IPS-11a (cell line): ENCODE results near the gene AGPAT3.

Experiments used
- H3K4me3 ChIP-seq: one replicate; pipeline ENCODE4 v1.5.1; 2013; ENCODE audit warnings: low read depth, low read length, control low read depth

AGPAT3 gene

DNA sequence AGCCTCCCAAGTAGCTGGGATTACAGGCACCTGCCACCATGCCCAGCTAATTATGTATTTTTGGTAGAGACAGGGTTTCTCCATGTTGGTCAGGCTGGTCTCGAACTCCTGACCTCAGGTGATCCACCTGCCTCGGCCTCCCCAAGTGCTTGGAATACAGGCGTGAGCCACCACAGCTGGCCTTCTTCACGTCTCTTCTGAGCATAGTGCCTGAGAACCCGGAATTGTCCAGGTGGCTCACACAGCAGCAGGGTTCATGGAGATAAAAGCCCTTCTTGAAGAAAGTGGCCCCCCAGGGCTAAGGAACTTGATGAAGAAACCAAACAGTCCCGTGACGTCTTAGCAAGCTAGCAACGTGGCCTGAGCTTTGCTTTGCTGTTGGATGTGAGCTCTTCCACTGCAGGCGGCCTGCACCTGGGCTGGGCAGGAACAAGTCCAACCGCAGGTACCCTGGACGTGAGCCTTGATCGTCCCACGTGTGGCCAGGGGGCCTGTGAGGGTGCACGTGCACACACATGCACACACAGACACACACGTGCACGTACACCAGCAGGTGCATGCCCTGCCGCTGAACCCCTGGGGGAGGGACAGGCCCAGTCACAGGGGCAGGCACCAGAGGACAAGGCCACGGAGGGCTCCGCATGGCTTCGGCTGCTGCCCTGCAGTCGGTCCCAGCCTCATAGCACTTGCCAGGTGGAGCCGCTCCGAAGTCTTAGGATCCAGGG is 123.6 kb downstream of the AGPAT3 start:
- H3K4me3 ChIP-seq: no peak overlapping the region

DNA sequence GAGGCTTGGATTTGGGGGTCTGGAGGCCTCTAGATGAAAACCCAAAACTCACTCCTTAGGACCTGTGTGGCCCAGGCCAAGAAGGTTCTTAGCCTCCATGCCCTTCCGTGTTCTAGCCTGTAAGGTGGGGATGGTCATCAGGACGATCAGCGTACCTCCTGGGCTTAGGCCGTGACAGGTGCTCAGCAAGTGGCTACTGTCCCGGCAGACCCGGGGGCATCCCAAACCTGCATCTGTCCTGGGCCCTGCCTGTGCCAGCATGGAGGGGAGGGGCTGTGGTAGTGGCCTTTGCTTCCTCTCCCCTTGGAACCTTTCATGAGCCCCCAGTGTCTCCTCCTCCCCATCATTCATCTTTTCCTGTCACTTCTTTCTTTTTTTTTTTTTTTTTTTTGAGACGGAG is 124.4 kb downstream of the AGPAT3 start:
- no peak overlapping the region for H3K4me3 ChIP-seq

DNA sequence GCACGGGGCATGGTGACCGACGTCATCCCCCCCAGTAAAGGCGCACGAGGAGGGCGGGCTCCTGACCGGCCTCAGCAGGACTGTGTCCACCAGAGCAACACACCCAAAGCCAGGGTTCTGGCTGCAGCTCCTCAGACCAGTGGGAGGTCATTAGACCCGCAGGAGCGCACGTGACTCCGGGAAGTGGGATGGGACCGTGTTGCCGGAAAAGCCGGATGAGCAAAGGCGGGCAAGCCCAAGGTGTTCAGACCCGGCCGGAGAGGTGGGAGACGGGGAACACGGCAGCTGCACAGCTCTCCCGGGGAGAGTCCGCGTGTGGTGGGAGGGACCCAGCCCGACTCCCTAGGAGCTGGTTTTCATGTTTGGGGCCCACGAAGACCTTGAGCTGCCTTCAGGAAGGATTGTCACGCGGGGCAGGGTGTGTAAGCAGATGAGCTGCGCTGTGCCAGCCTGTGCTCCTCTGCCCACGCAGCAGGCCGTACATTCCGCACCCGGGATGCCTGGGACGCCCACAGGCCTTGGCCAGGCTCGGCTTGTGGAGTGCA is 126.5 kb downstream of the AGPAT3 start:
- no peak overlapping the region for H3K4me3 ChIP-seq

DNA sequence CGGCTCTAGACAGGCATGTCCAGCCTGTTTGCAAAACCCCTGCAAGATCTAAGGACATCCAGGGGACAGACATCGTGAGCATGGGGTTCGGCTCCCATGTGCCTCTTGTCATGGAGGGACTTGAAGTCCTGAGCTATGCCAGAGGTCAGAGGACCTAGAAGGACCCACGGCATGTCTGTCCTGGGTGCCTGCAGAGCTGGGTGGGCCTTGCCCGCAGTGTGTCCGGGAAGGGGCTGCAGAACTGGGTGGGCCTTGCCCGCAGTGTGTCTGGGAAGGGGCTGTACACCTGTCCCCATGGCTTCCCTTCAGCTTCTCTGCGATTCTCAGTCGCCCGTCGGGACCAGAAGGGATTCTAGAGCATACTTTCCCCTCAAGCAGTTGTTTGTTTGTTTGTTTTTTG is 127.1 kb downstream of the AGPAT3 start:
- H3K4me3 ChIP-seq: no peak overlapping the region

DNA sequence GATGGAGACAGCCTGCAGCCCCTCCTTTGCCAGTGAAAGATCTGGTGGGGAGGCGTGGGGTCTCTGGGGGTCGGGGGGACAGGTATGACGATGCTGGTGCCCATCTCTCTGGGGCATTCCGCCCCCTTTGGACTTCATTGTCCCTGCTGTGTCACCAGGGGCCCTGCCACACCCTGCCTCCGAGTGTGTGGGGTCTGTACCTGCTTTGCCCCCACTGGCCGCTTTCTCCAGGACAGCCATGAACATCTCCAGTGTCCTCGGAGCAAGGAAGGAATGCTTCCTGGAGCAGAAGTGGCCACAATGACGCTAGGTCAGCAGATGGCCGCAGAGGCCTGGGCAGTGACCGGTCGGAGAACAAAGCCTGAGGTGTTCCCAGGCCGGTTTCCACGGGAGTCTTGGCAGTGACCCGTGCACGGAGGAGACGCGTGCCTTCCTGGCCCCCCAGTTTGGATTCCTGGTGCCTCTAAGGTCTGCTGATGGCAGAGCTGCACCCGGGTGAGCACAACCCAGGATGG is 128.5 kb downstream of the AGPAT3 start:
- H3K4me3 ChIP-seq: no peak overlapping the region

DNA sequence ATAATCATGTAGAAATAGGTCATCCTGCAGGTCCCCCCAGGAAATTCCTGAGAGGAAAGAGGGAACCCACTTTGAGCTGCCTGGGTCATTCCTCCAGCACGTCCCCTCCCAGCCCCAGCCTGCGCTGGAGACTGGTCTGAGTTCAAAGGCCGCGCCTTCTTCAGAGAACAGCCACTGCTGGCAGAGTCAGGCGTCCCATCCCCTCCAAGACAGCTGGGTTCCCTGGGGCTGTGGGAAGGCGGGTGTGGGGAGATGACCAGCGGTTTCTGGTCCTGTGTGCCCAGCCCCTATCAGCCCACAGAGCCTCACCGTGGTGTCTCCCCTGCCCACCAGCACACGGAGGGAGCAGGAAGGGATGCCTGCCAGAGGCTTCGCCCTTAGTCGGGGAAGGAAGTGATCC is 129.1 kb downstream of the AGPAT3 start:
- no peak overlapping the region for H3K4me3 ChIP-seq

DNA sequence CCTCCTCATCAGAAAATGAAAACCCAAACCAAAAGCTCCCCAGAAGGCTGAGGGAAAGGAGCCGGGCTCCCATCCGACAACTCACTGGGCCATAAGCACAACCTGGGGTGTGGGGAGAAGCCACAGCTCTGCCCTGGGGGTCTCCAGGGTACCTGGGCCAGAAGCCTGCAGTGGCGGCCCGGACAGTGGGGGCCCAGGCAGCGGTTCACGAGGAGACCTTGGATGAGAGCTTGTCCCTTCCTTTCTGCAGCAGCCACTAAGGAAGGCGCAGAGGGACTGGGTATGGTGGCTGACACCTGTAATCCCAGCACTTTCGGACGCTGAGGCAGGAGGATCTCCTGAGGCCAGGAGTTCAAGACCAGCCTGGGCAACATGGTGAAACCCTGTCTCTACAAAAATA is 129.6 kb downstream of the AGPAT3 start:
- no peak overlapping the region for H3K4me3 ChIP-seq

DNA sequence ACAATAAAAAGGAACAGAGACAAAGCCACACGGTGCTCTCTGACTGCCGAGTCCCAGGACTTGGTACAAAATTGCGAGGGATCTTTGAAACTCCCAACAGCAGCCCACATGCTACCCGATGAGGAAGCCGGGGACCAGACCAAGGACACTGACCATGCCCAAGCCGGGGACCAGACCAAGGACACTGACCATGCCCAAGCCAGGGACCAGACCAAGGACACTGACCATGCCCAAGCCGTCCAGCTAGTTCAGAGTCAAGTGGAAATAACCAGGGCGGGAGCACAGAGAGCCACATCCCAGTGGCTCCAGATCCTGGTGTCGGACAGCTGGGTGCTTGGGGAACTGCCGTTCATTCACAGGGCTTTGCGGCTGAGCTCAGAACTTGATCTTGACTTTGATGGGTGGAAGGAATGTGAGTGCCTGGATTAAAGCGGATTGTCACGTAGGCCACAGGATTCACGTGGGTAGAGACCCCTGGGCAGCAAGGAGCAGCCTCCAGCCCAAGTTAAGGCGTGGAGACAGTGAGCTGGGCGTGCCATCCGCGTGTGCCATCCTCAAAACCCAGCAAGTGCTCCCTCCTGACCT is 130.6 kb downstream of the AGPAT3 start:
- H3K4me3 ChIP-seq: no peak overlapping the region

DNA sequence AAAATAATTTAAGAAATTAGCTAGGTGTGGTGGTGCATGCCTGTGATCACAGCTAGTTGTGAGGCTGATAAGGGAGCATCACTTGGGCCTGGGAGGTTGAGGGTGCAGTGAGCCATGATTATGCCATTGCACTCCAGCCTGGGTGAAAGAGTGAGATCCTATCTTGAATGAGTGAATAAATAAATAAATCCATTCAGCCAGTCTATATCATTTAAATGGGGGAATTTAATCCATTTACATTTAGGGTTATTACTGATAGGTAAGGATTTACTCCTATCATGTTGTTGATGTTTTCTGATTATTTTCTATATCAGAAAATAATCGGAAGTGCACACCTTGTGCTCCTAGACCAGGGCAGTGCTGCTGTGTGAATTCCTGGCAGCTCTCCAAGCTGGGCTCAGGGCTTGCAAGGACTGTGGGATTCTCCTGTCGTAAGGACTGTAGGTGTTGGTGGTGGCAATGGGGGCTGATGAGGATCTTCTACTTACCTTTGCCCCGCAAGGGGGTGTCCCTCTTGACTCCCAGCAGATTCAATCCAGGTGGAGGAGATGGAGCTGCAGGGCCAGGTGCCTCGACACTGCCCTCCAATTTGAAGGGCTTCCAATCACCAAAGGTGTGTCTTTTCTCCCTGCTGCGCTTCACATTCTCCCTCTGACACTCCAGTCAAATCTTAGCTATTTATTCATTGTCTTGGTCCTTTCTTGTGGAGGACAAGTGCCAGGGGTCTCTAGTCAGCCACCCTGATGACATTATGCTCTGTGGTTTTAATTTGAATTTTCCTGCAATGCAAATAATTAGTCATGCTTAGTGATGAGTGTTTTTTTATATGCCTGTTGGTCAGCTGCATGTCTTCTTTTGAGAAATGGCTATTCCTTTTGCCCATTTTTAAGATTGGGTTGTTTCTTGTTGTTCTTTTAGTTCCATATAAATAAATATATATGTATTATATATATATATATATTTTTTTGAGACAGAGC is 133.0 kb downstream of the AGPAT3 start:
- no peak overlapping the region for H3K4me3 ChIP-seq

DNA sequence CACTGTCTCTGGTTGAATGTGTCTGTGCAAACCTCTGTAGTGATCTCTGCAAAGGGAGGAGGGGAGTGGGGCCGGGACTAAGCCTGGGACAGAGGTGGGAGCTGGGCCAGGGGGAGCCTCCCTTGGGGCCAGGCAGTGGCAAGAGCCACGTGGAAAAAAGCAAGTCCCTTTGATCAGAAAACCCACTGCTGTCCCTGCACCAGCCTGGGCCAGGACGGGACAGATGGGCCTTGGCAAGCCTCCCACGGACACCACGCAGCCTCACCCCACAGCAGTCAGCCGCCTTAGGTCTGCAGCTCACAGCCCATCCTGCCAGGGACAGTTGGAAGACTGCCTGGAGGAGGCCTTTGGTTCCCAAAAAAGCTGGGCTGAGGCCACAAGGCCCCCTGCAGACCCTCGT is 135.3 kb downstream of the AGPAT3 start:
- H3K4me3 ChIP-seq: no peak overlapping the region

DNA sequence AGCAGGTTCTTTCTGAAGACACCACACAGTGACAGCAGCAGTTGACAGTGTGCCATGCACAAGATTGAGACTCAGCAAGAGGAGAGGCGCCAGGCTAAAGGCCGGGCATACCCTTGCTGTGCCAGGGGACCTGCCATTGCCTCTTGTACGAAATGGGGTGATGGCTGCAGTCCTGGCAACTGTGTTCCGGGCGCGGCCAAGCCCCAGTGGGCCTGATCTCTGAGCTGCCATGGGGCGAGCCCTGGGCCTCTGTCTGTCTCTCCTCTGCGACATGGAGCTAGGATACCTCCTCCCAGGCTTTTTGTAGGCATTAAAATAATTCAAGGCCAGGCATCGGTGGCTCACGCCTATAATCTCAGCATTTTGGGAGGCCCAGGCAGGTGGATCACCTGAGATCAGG is 137.5 kb downstream of the AGPAT3 start:
- H3K4me3 ChIP-seq: no peak overlapping the region

DNA sequence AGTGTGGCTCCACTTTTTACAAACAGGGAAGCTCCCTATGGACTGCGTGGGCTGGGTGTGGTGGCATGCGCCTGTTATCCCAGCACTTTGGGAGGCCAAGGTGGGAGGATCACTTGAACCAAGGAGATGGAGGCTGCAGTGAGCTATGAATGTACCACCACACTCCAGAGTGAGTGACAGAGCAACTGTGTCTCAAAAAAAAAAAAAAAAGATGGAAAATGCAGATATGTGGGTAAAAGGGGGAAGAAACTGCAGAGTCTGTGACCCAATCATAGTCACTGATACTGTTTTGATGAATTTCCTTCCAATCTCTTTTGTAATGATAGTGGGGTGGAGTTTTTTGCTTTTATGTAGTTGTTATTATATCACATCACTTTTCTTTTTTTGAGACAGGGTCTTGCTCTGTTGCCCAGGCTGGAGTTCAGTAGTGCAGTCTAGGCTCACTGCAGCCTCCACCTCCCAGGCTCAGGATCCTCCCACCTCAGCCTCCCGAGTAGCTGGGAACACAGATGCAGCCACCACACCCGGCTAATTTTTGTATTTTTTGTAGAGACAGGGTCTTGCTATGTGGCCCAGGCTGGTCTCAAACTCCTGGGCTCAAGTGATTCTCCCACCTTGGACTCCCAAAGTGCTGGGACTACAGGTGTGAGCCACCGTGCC is 138.4 kb downstream of the AGPAT3 start:
- H3K4me3 ChIP-seq: no peak overlapping the region

DNA sequence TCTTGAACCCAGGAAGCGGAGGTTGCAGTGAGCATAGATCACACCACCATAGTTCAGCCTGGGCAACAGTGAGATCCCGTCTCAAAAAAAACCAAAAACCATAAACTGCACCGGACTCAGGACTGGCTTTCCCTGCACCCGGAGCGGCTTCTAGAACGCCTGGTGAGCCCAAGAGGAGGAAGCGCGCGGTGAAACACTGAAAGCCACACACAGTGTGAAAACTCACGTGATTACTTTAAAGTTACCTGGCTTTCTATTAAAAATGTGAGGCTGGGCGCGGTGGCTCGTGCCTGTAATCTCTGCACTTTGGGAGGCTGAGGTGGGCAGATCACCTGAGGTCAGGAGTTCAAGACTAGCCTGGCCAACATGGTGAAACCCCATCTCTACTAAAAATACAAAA is 140.0 kb downstream of the AGPAT3 start:
- H3K4me3 ChIP-seq: no peak overlapping the region

DNA sequence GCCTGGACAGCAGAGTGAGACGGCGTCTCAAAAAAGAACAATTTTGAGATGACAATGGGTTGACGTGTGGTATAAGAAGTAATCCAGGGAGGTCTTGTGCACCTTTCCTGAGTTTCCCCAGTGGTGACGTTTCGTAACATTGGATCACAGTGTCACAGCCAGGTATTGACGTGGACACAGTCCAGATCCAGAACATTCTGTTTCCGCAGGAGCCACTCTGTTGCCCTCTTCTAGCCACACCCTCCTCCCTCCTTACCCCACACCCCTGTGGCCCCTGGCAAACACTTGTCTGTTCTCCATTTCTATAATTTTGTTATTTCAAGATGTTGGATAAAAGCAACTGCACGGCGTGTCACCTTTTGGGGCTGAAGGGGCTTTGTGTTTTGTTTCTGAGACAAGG is 140.6 kb downstream of the AGPAT3 start:
- no peak overlapping the region for H3K4me3 ChIP-seq

DNA sequence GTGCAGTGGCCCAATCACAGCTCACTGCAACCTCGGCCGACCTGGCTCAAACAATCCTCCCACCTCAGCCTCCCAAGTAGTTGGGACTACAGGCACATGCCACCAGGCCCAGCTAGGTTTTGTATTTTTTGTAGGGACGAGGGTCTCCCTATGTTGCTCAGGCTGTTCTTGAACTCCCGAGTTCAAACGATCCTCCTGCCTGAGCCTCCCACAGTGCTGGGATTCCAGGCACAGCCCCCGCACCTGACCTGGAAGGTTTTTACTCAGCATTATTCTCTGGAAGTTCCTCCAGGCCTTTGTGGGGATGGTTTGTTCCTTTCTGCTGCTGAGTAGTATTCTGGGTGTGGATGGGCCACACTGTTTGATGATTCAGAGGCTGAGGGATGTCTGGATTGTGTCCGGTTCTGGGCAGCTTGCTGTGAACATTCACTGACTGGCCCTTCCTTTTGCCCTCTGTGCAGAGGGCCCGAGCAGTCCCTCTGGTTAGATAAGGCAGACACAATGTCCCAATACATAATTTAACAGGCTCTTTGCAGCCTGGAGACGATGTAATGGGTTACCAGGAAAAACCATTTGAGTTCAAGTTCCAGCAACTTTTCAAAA is 141.1 kb downstream of the AGPAT3 start:
- no peak overlapping the region for H3K4me3 ChIP-seq

DNA sequence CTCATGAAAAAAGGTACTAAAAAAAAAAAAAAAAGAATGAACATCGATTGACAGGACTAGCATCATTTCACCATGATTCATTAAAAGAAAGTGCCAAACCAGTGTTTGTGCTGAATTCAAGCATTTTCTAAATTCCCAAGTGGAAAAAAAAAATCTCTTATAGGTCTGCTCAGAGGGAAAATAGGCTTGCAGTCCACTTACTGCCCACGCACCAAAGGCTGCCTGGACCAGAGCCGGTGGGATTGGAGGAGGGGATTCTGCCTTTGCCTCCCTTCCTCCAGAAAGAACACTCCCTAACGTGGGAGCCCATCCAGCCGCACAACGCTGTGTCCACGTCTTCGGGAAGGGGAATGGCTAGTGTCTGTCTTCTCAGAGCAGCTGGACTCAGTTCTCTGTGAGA is 141.6 kb downstream of the AGPAT3 start:
- no peak overlapping the region for H3K4me3 ChIP-seq

DNA sequence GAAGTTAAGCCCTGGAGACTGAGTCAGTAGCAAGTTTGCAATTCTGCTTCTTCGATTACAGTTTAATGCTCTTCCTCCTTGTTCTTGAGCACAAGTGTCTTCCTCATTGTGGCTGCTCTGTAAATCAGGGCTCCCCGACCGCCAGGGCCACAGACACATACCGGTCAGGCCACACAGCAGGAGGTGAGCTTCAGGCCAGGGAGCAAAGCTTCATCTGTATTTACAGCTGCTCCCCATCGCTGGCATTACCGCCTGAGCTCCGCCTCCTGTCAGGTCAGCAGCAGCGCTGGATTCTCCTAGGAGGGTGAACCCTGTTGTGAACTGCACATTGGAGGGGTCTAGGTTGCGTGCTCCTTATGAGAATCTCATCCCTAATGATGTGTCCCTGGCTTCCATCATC is 145.4 kb downstream of the AGPAT3 start:
- H3K4me3 ChIP-seq: no peak overlapping the region

DNA sequence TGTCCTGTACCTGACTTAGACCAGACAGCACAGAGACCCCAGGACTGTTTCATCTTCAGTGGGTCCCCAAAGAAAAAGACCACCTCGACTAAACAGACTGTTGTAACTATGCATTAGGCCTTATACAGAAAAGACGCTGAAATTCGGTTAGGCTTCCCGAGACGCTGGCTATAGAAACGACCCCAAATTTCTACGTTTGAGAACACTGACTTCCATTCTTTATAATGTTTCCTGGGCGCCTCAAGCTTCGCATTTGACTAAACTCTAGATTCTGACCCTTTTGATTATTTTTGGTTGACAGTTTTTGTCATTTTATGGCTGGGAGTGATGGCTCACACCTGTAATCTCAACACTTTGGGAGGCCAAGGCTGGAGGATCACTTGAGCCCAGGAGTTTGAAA is 146.1 kb downstream of the AGPAT3 start:
- H3K4me3 ChIP-seq: peak overlapping the region; percentile 83

DNA sequence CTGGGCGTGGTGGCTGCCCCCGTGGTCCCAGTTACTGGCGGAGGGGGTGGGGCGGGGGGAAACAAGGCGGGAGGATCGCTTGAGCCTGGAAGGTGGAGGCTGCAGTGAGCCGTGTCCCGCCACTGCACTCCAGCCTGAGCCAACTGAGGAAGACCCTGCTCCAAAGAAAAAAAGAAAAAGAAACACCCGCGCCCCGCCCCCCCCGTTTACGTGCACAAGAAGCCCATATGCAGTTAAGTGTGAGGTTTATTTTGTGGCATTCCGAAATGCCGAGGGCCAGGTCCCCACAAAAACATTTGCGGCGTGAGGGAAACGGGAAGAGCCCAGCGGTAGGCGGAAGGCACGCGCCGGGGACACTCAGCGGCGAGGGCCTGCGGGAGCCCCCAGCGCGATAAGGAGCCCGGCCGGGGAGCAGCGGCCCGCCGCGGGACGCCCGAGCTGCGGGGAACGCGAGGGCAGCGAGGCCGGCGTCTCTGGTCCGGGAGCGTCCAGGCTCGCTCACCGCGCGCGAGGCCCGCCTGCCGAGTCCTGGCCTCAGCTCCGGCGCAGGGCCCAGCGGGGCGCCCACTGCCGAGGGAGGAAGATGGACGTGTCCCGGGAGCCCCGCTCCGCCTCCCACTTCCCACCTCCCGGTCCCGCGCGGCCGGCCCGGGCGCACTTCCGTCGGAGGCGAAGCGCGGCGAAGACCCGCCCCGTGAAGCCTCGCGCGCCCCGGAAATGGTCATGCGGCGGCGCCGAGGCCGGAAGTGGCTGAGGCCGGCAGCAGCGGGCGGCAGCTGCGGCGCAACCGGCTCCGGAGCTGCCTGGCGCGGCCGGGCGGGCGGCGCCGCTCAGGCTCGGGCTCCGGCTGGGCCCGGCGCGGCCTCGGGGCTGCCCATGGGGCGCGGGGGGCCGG is 146.8 kb downstream of the AGPAT3 start, which contains the start of gene TRAPPC10:
Gene TRAPPC10, plus strand, starts transcription at position 731 of the 895 bp plus-strand sequence. CDS start 185 bp downstream, outside the sequence.
- H3K4me3 ChIP-seq: peak within 1 kb of the TSS; percentile 83
